Upper lobe of left lung (tissue), 4 donors: Measurements from ENCODE around the gene RIMBP2.

Experiments
- EP300 ChIP-seq, 4 donors: sonication (generic); formaldehyde crosslinking; IDR thresholded peaks; one replicate each; pipeline ENCODE4 v1.5.1; 2017; ENCODE audit warnings: antibody characterized with exemption in 4 of 4, control low read depth in 2 of 4
- POLR2A ChIP-seq, 4 donors: fragments of 450-650 bp; IDR thresholded peaks; one replicate each; pipeline ENCODE4 v1.5.1; 2016 to 2017; ENCODE audit warnings: antibody characterized with exemption in 4 of 4, mild to moderate bottlenecking in 2 of 4
- POLR2AphosphoS5 ChIP-seq, 2 donors: sonication (generic); formaldehyde crosslinking; IDR thresholded peaks; one replicate each; pipeline ENCODE4 v1.5.1; 2017; ENCODE audit warnings: antibody characterized with exemption in 2 of 2
- TF ChIP-seq, protein P1 (sequence below), 6 experiments: fragments of 450-650 bp in 4 of 6; fragments of 200-600 bp in 2 of 6; sonication (generic) in 2 of 6; IDR thresholded peaks; one replicate each; pipeline ENCODE4 v1.5.1; 2016 to 2019; ENCODE audit warnings: antibody characterized with exemption in 6 of 6

DNA sequence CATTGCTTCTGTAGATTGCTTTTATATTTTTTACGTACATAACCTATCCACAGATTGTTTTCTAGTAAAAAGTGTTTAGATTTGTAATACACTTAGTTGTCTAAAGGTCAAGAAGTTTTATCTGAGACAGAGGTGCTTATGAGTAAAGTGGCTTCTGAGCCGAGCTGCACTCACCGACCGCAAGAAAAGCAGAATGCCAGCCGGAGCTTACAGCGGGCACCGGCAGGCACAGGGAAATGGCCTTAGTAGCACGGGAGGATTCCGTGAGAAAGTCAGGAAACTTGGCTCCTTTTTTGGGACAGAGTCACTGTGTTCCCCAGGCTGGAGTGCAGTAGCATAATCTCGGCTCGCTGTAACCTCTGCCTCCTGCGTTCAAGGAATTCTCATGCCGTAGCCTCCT lies 348.6 kb downstream of the RIMBP2 start:
- TF ChIP-seq, protein P1, sequence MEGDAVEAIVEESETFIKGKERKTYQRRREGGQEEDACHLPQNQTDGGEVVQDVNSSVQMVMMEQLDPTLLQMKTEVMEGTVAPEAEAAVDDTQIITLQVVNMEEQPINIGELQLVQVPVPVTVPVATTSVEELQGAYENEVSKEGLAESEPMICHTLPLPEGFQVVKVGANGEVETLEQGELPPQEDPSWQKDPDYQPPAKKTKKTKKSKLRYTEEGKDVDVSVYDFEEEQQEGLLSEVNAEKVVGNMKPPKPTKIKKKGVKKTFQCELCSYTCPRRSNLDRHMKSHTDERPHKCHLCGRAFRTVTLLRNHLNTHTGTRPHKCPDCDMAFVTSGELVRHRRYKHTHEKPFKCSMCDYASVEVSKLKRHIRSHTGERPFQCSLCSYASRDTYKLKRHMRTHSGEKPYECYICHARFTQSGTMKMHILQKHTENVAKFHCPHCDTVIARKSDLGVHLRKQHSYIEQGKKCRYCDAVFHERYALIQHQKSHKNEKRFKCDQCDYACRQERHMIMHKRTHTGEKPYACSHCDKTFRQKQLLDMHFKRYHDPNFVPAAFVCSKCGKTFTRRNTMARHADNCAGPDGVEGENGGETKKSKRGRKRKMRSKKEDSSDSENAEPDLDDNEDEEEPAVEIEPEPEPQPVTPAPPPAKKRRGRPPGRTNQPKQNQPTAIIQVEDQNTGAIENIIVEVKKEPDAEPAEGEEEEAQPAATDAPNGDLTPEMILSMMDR (IDR thresholded peaks at IDR 0.05), result no peak
- TF ChIP-seq POLR2A (IDR thresholded peaks at IDR 0.05) (no peak), POLR2AphosphoS5 (IDR thresholded peaks at IDR 0.05) (no peak), EP300 (IDR thresholded peaks at IDR 0.05) (no peak)
